ENCODE measurements around the gene MBNL1.

- TF ChIP-seq POLR2A (IDR thresholded peaks at IDR 0.05): no peak
- TF ChIP-seq CTCF (IDR thresholded peaks at IDR 0.05): no peak
These were observed 151.0 kb downstream of the MBNL1 start for GRCh38 chr3:152419748-152420147.
